Activated naive CD4-positive, alpha-beta T cell treated with anti-CD3 and anti-CD28 coated beads, Interleukin-2, amount 50 U/mL, for 16 hours (primary cell): ENCODE results near the gene GRHL3.
"Not testable (repeated sequence)": the region's sequence is repeated elsewhere in the genome, so short reads cannot be mapped to it uniquely, and the experiment has no call there.

Experiments
- DNase-seq: peaks from one replicate; pipeline ENCODE4 v3.0.0-alpha.2; 2020

The GRHL3 gene

GRCh38 chr1:24319312-24319863, at the start of gene GRHL3:
TSS of gene GRHL3 (plus strand) at chr1:24319357. CDS start at chr1:24319552, 195 bp downstream.
- no peak for DNase-seq

GRCh38 chr1:24274203-24275103, 44.7 kb upstream of the GRHL3 start:
- DNase-seq = not testable (repeated sequence)

GRCh38 chr1:24275104-24275410, 44.1 kb upstream of the GRHL3 start:
- DNase-seq = no peak

- DNase-seq = no peak
Measured at GRCh38 chr1:24275510-24275909, 43.6 kb upstream of the GRHL3 start.

- no peak for DNase-seq
Measured at GRCh38 chr1:24276791-24277190, 42.4 kb upstream of the GRHL3 start.

- no peak for DNase-seq
Measured at GRCh38 chr1:24277420-24278169, 41.6 kb upstream of the GRHL3 start.

GRCh38 chr1:24278726-24279125, 40.4 kb upstream of the GRHL3 start:
- DNase-seq = no peak

GRCh38 chr1:24279590-24280232, 39.4 kb upstream of the GRHL3 start:
- no peak for DNase-seq

- no peak for DNase-seq
Measured at GRCh38 chr1:24281591-24281990, 37.6 kb upstream of the GRHL3 start.

GRCh38 chr1:24282491-24282890, 36.7 kb upstream of the GRHL3 start:
- no peak for DNase-seq

- DNase-seq = no peak
Measured at GRCh38 chr1:24283326-24284155, 35.6 kb upstream of the GRHL3 start.

- no peak for DNase-seq
Measured at GRCh38 chr1:24284156-24284471, 35.0 kb upstream of the GRHL3 start.

- DNase-seq = no peak
Measured at GRCh38 chr1:24285231-24285630, 33.9 kb upstream of the GRHL3 start.

- no peak for DNase-seq
Measured at GRCh38 chr1:24286246-24287010, 32.7 kb upstream of the GRHL3 start.

- DNase-seq = not testable (repeated sequence)
Measured at GRCh38 chr1:24287779-24288178, 31.4 kb upstream of the GRHL3 start.

- DNase-seq = no peak
Measured at GRCh38 chr1:24288479-24288878, 30.7 kb upstream of the GRHL3 start.

GRCh38 chr1:24289937-24290595, 29.1 kb upstream of the GRHL3 start:
- no peak for DNase-seq

GRCh38 chr1:24290933-24291487, 28.1 kb upstream of the GRHL3 start:
- DNase-seq = no peak

- no peak for DNase-seq
Measured at GRCh38 chr1:24292103-24292502, 27.1 kb upstream of the GRHL3 start.

GRCh38 chr1:24292887-24293286, 26.3 kb upstream of the GRHL3 start:
- no peak for DNase-seq
